PFSK-1 (cell line): Measurements from ENCODE around the gene TCP11L2.

Experiments used
- SIN3A ChIP-seq: IDR thresholded peaks from 2 replicates; pipeline ENCODE4 v1.6.1; 2012; ENCODE audit warnings: mild to moderate bottlenecking, low read length, moderate library complexity, borderline replicate concordance; ENCODE audit not compliant: insufficient read depth
- TAF1 ChIP-seq: IDR thresholded peaks from 2 replicates; pipeline ENCODE4 v1.6.1; 2012; ENCODE audit warnings: low read length, control low read depth, borderline replicate concordance; ENCODE audit not compliant: insufficient read depth

- TF ChIP-seq SIN3A (no peak), TAF1 (no peak)
Observed at GRCh38 chr12:106345746-106346145, 43.2 kb downstream of the TCP11L2 start.
